Small intestine (tissue), 7 donors: ENCODE results near the gene MSANTD3. TPM values are rescaled to one million over a fixed set of nuclear protein-coding genes. Genes with fewer than 3 reads are reported as not detected.

Experiments
- DNase-seq, 2 donors: peaks; one replicate each; pipeline versions ENCODE4 v3.0.0 to v3.0.0-alpha.2; 2013
- FAIRE-seq: peaks from 2 replicates; lab custom pipeline; 2012; peaks lifted over from hg19 to GRCh38; lab: Jason Lieb, UNC
- H3K27ac ChIP-seq, 3 donors: one replicate each; pipeline ENCODE4 v1.5.1; 2013; ENCODE audit warnings: low read length in 2 of 3, mild to moderate bottlenecking in 2 of 3, control low read depth in 1 of 3, inconsistent platforms in 1 of 3, low read depth in 1 of 3, moderate library complexity in 1 of 3
- H3K27me3 ChIP-seq, 3 donors: one replicate each; pipeline ENCODE4 v1.6.1; 2013; ENCODE audit warnings: low read length in 3 of 3, inconsistent platforms in 1 of 3; ENCODE audit not compliant: control insufficient read depth in 3 of 3, insufficient read depth in 3 of 3
- H3K36me3 ChIP-seq, 3 donors: one replicate each; pipeline ENCODE4 v1.6.1; 2013; ENCODE audit warnings: low read length in 3 of 3, inconsistent platforms in 1 of 3, low read depth in 1 of 3, mild to moderate bottlenecking in 1 of 3, moderate library complexity in 1 of 3; ENCODE audit not compliant: control insufficient read depth in 3 of 3, insufficient read depth in 2 of 3
- H3K4me1 ChIP-seq, 3 donors: one replicate each; pipeline ENCODE4 v1.6.1; 2013; ENCODE audit warnings: low read length in 2 of 3, inconsistent platforms in 1 of 3, low read depth in 1 of 3, mild to moderate bottlenecking in 1 of 3, moderate library complexity in 1 of 3; ENCODE audit not compliant: control insufficient read depth in 3 of 3, insufficient read depth in 2 of 3
- H3K4me3 ChIP-seq, 3 donors: one replicate each; pipeline ENCODE4 v1.5.1; 2013; ENCODE audit warnings: low read length in 3 of 3, control low read depth in 1 of 3, inconsistent platforms in 1 of 3, low read depth in 1 of 3, mild to moderate bottlenecking in 1 of 3, moderate library complexity in 1 of 3
- H3K9me3 ChIP-seq, 2 donors: one replicate each; pipeline ENCODE4 v1.6.1; 2013; ENCODE audit warnings: low read depth in 1 of 2, low read length in 1 of 2; ENCODE audit not compliant: control insufficient read depth in 2 of 2, insufficient read depth in 1 of 2
- WGBS, 3 donors: extraction: QIAGEN DNeasy Blood & Tissue Kit; methylation state at CpG; one replicate each; pipeline ENCODE4 v1.1.7; 2013; 5-methylcytosine and 5-hydroxymethylcytosine counted together
- polyA plus RNA-seq, 4 donors: library from polyadenylated mRNA; stranded (reverse) in 3 of 4; unstranded in 1 of 4; fragments of 200-250 nt in 3 of 4; fragments of 120-200 nt in 1 of 4; gene quantifications; one replicate each; pipeline versions ENCODE4 v1.2.1 to v1.2.3, GENCODE V29; 2013
- donor health status: healthy with polysubstance abuse.
- donor health status: control.
- donor health status: control.
- donor health status: Bipolar disorder and iron deficiency.
- donor health status: healthy.

The MSANTD3 gene
- polyA plus RNA-seq, 4 donors = 6.5 to 11.3 (median 8.7) TPM

GRCh38 chr9:100445903-100446549, 19.1 kb downstream of the MSANTD3 start:
- WGBS, 3 donors = 80 to 90% (median 84%) methylated on average over 5 of the region's 5 CpGs
- no peak for FAIRE-seq
- H3K27me3 ChIP-seq = no peaks in the 10 kb centered on the region
- H3K27ac ChIP-seq = no peak overlapping the region
- DNase-seq = no peak
- peaks cover 0 to 7% (median 2%) of the 10 kb centered on the region in 3 donors for H3K36me3 ChIP-seq
- no peaks in the 10 kb centered on the region for H3K9me3 ChIP-seq
- no peak overlapping the region for H3K4me3 ChIP-seq
- H3K4me1 ChIP-seq = no peaks in the 10 kb centered on the region

- Histone ChIP-seq H3K9me3 (no peaks in the 10 kb centered on the region), H3K36me3 (peaks cover 0 to 5% (median 2%) of the 10 kb centered on the region in 3 donors), H3K4me1 (no peaks in the 10 kb centered on the region), H3K27ac (no peak overlapping the region), H3K27me3 (no peaks in the 10 kb centered on the region), H3K4me3 (no peak overlapping the region)
- no peak for DNase-seq
- no peak for FAIRE-seq
Measured at GRCh38 chr9:100447041-100447440, 20.1 kb downstream of the MSANTD3 start.

GRCh38 chr9:100448266-100448665, 21.3 kb downstream of the MSANTD3 start:
- H3K27ac ChIP-seq = no peak overlapping the region
- no peak for FAIRE-seq

GRCh38 chr9:100449420-100449819, 22.5 kb downstream of the MSANTD3 start:
- 85 to 99% (median 86%) methylated on average over 2 of the region's 2 CpGs for WGBS, 3 donors
- Histone ChIP-seq H3K36me3 (no peaks in the 10 kb centered on the region), H3K27me3 (no peaks in the 10 kb centered on the region), H3K27ac (no peak overlapping the region), H3K4me3 (no peak overlapping the region), H3K4me1 (no peaks in the 10 kb centered on the region), H3K9me3 (no peaks in the 10 kb centered on the region)
- no peak for DNase-seq
- no peak for FAIRE-seq

More at GRCh38 chr9:100448266-100448665, 21.3 kb downstream of the MSANTD3 start:
- no peak for DNase-seq
- Histone ChIP-seq H3K4me3 (no peak overlapping the region), H3K9me3 (no peaks in the 10 kb centered on the region), H3K36me3 (no peaks in the 10 kb centered on the region), H3K27me3 (no peaks in the 10 kb centered on the region), H3K4me1 (no peaks in the 10 kb centered on the region)
- WGBS, 3 donors = 94 to 100% (median 100%) methylated on average over 2 of the region's 2 CpGs

GRCh38 chr9:100452894-100453293, 26.0 kb downstream of the MSANTD3 start:
- no peak for DNase-seq
- H3K27ac ChIP-seq = no peak overlapping the region
- 91 to 100% (median 98%) methylated on average over 2 of the region's 2 CpGs for WGBS, 3 donors
- no peaks in the 10 kb centered on the region for H3K9me3 ChIP-seq
- H3K36me3 ChIP-seq = no peaks in the 10 kb centered on the region
- no peaks in the 10 kb centered on the region for H3K27me3 ChIP-seq
- H3K4me1 ChIP-seq = no peaks in the 10 kb centered on the region
- H3K4me3 ChIP-seq = no peak overlapping the region
- FAIRE-seq = no peak

- no peaks in the 10 kb centered on the region for H3K27me3 ChIP-seq
Measured at GRCh38 chr9:100455470-100455869, 28.5 kb downstream of the MSANTD3 start.

GRCh38 chr9:100457517-100457916, 30.6 kb downstream of the MSANTD3 start:
- WGBS, 3 donors = 98 to 100% (median 100%) methylated on average over 1 of the region's 1 CpG
- H3K27me3 ChIP-seq = no peaks in the 10 kb centered on the region
- H3K4me3 ChIP-seq = no peak overlapping the region
- no peaks in the 10 kb centered on the region for H3K9me3 ChIP-seq
- DNase-seq = no peak
- H3K4me1 ChIP-seq = no peaks in the 10 kb centered on the region
- H3K36me3 ChIP-seq = no peaks in the 10 kb centered on the region
- no peak for FAIRE-seq
- H3K27ac ChIP-seq = no peak overlapping the region

More at GRCh38 chr9:100455470-100455869, 28.5 kb downstream of the MSANTD3 start:
- Histone ChIP-seq H3K9me3 (no peaks in the 10 kb centered on the region), H3K36me3 (no peaks in the 10 kb centered on the region), H3K4me1 (no peaks in the 10 kb centered on the region), H3K27ac (no peak overlapping the region), H3K4me3 (no peak overlapping the region)
- no peak for DNase-seq
- FAIRE-seq = no peak

- no peaks in the 10 kb centered on the region for H3K27me3 ChIP-seq
- no peak for FAIRE-seq
- DNase-seq = no peak
- H3K27ac ChIP-seq = no peak overlapping the region
- H3K4me3 ChIP-seq = no peak overlapping the region
- no peaks in the 10 kb centered on the region for H3K9me3 ChIP-seq
- no peaks in the 10 kb centered on the region for H3K36me3 ChIP-seq
- no peaks in the 10 kb centered on the region for H3K4me1 ChIP-seq
- 71 to 77% (median 76%) methylated on average over 2 of the region's 2 CpGs for WGBS, 3 donors
Measured at GRCh38 chr9:100459963-100460362, 33.0 kb downstream of the MSANTD3 start.

GRCh38 chr9:100465274-100465673, 38.3 kb downstream of the MSANTD3 start:
- peaks cover 0 to 2% (median 0%) of the 10 kb centered on the region in 3 donors for H3K36me3 ChIP-seq
- no peak overlapping the region for H3K4me3 ChIP-seq
- H3K9me3 ChIP-seq = no peaks in the 10 kb centered on the region
- WGBS, 3 donors = 61 to 78% (median 74%) methylated on average over 2 of the region's 2 CpGs
- H3K4me1 ChIP-seq = no peaks in the 10 kb centered on the region
- no peaks in the 10 kb centered on the region for H3K27me3 ChIP-seq
- H3K27ac ChIP-seq = no peak overlapping the region
- DNase-seq = no peak
- no peak for FAIRE-seq
